ENCODE results near the gene ROR1.

The ROR1 gene

DNA sequence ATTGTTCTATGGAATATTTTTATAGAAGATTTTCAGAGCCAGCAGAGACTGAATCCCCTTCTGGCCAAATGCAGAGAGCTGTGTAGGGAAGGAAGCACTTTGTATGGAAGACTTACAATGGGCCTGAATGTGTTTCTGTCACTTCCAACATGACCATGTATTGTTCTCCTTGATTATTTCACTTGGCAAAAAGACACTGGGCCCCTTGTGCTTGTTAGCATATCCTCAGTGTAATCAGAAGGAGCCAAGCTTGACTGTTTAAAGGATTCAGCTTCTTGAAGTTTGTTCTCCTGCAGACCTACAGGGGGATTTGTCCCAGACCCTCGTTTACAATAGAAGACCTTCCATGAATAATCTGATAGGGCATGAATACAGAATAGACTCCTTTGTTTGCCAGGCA lies 381.5 kb downstream of the ROR1 start:
- ChIA-PET CTCF (interaction anchor here (0.9 kb wide), 1 partner anchor 8 kb away, joined by 3 read pairs; no protein-coding TSS in a partner anchor), POLR2A (no interaction called here)
- H3K4me3 ChIP-seq (ENCODE audit: low read depth, low read length): no peak overlapping the region
- H3K9me3 ChIP-seq (ENCODE audit: control insufficient read depth, insufficient read depth, low read depth, low read length): no peaks in the 10 kb centered on the region
- peaks cover 0 to 5% of the 10 kb centered on the region in 2 experiments; a peak in 1 of 3 replicates for H3K36me3 ChIP-seq (ENCODE audit: control insufficient read depth in 2 of 2, insufficient read depth in 1 of 2, low read length in 2 of 2)
- no peak for TF ChIP-seq ZNF354C (tag by site-specific recombination; IDR thresholded peaks at IDR 0.05; ENCODE audit: borderline replicate concordance, low read depth)
- H3K27ac ChIP-seq (ENCODE audit: extremely low read depth, low read depth, low read length): no peak overlapping the region
- no peaks in the 10 kb centered on the region for H3K4me1 ChIP-seq (ENCODE audit: control insufficient read depth, insufficient read depth, low read length)

DNA sequence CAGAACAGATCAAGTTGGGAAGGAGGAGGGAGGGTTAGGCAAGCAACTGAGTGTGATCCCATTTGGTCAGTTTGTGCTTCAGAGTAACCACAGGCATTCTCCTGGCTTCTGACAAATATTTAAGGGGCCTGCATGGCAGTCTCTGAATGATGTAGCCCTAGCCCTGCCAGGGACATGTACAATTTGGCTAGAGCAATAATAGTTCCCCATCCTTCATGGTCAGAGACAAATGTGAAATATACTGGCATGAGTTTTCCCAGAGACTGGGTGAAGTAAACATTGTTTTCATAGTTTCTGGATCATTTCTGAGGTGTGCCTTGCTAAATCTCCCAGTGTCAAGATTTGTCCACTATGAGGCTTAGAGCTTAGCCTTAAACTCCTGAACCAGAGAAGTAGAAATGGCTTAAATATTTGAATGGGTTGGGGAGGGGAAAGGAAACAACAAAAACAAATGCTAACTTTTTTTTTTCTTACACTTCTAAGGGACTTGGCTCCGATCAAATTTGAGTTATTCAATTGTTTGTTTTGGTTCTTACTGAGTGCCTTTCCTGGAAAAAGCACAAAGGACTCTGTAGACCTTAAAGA lies 387.6 kb downstream of the ROR1 start:
- CTCF ChIA-PET: interaction anchor here (0.7 to 1.3 kb wide), 4 partner anchors 10 to 75 kb away, joined by 3 to 4 read pairs (median 4); no protein-coding TSS in a partner anchor
- Histone ChIP-seq H3K27ac (ENCODE audit: extremely low read depth, low read depth, low read length) (no peak overlapping the region), H3K36me3 (ENCODE audit: control insufficient read depth in 2 of 2, insufficient read depth in 1 of 2, low read length in 2 of 2) (peaks cover 0 to 5% of the 10 kb centered on the region in 2 experiments; a peak in 1 of 3 replicates), H3K4me1 (ENCODE audit: control insufficient read depth, insufficient read depth, low read length) (peaks cover 10% of the 10 kb centered on the region), H3K4me3 (ENCODE audit: low read depth, low read length) (no peak overlapping the region), H3K9me3 (ENCODE audit: control insufficient read depth, insufficient read depth, low read depth, low read length) (no peaks in the 10 kb centered on the region)
- POLR2A ChIA-PET: no interaction called here
- TF ChIP-seq HOXA7 (CRISPR knock-in tag; IDR thresholded peaks at IDR 0.05; ENCODE audit: borderline replicate concordance) (no peak), ZNF354C (tag by site-specific recombination; IDR thresholded peaks at IDR 0.05; ENCODE audit: borderline replicate concordance, low read depth) (no peak), ZNF366 (tag by site-specific recombination; conservative IDR thresholded peaks at IDR 0.05) (no peak), ZNF391 (tag by site-specific recombination; IDR thresholded peaks at IDR 0.05; ENCODE audit: borderline replicate concordance, low read depth) (no peak), ZNF792 (tag by site-specific recombination; IDR thresholded peaks at IDR 0.05) (no peak), ZNF501 (tag by site-specific recombination; IDR thresholded peaks at IDR 0.05) (no peak), ZNF350 (tag by site-specific recombination; IDR thresholded peaks at IDR 0.05) (no peak), ZNF785 (tag by site-specific recombination; IDR thresholded peaks at IDR 0.05) (no peak), GLI2 (tag by site-specific recombination; IDR thresholded peaks at IDR 0.05; ENCODE audit: borderline replicate concordance, low read depth) (no peak), ZNF558 (tag by site-specific recombination; IDR thresholded peaks at IDR 0.05) (no peak), ZBTB17 (tag by site-specific recombination; IDR thresholded peaks at IDR 0.05) (no peak), ZNF776 (tag by site-specific recombination; IDR thresholded peaks at IDR 0.05; ENCODE audit: borderline replicate concordance) (no peak), ZSCAN30 (tag by site-specific recombination; IDR thresholded peaks at IDR 0.05) (no peak)

DNA sequence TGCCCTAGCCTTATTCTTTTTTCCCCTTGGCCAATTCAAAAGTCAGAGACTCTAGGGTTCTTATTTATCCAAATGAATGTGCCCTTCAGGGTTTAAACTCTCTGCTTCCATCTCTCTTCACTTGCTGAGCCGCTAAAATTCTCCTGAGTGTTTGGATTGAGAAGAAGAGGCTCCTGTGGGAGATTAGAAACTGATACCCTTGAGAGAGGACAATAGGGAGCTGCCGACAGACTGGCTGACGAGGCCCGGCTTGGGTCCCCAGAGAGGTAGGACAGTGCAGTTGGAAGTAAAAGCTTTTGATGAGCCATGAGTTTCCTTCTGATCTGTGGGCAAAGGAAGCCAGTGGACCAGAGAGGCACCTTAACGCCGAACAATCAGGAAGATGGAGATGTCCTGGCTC lies 388.3 kb downstream of the ROR1 start:
- Histone ChIP-seq H3K9me3 (ENCODE audit: control insufficient read depth, insufficient read depth, low read depth, low read length) (no peaks in the 10 kb centered on the region), H3K36me3 (ENCODE audit: control insufficient read depth in 2 of 2, insufficient read depth in 1 of 2, low read length in 2 of 2) (peaks cover 0 to 5% of the 10 kb centered on the region in 2 experiments; a peak in 1 of 3 replicates), H3K4me3 (ENCODE audit: low read depth, low read length) (no peak overlapping the region), H3K4me1 (ENCODE audit: control insufficient read depth, insufficient read depth, low read length) (peaks cover 10% of the 10 kb centered on the region), H3K27ac (ENCODE audit: extremely low read depth, low read depth, low read length) (no peak overlapping the region)
- POLR2A ChIA-PET: interaction anchor here (1.1 kb wide), 1 partner anchor 22 kb away, joined by 8 read pairs; no protein-coding TSS in a partner anchor
- CTCF ChIA-PET: interaction anchor here (0.5 to 1.8 kb wide), 2 partner anchors 21 to 75 kb away, joined by 3 to 4 read pairs; no protein-coding TSS in a partner anchor
- TF ChIP-seq ZNF544 (tag by site-specific recombination; IDR thresholded peaks at IDR 0.05): no peak
- peak; percentile 48; the same call in 1 of the 2 replicates for TF ChIP-seq OSR2 (tag by site-specific recombination; IDR thresholded peaks at IDR 0.05)

DNA sequence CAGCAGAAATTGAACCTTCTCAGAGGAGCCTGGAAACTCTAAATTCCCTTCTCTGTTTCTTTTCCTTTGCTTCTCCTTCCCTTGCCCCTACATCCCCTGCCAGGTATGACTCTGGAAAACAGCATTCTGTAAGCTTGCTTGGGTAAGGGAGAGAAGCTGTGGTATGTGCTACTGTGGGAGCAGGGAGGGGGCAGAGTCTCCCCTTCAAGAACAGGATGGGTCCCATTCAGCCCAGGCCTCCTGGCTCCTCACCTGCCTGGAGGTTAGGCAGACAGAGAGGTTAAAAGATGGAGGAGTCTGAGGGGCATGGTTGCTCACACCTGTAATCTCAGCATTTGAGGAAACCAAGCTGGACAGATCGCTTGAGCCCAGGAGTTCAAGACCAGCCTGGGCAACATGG lies 389.0 kb downstream of the ROR1 start:
- H3K4me1 ChIP-seq (ENCODE audit: control insufficient read depth, insufficient read depth, low read length): peaks cover 10% of the 10 kb centered on the region
- peaks cover 0 to 5% of the 10 kb centered on the region in 2 experiments; a peak in 1 of 3 replicates for H3K36me3 ChIP-seq (ENCODE audit: control insufficient read depth in 2 of 2, insufficient read depth in 1 of 2, low read length in 2 of 2)
- no peak overlapping the region for H3K4me3 ChIP-seq (ENCODE audit: low read depth, low read length)
- CTCF ChIA-PET: interaction anchor here (0.5 to 2.8 kb wide), 8 partner anchors 8 to 79 kb away, joined by 3 to 15 read pairs (median 4); no protein-coding TSS in a partner anchor
- no peaks in the 10 kb centered on the region for H3K9me3 ChIP-seq (ENCODE audit: control insufficient read depth, insufficient read depth, low read depth, low read length)
- TF ChIP-seq ZNF560 (tag by site-specific recombination; IDR thresholded peaks at IDR 0.05; ENCODE audit: borderline replicate concordance) (no peak), OSR2 (tag by site-specific recombination; IDR thresholded peaks at IDR 0.05) (no peak), ZNF423 (tag by site-specific recombination; IDR thresholded peaks at IDR 0.05) (no peak), ZNF548 (tag by site-specific recombination; IDR thresholded peaks at IDR 0.05) (no peak)
- TF ChIP-seq, protein P1, sequence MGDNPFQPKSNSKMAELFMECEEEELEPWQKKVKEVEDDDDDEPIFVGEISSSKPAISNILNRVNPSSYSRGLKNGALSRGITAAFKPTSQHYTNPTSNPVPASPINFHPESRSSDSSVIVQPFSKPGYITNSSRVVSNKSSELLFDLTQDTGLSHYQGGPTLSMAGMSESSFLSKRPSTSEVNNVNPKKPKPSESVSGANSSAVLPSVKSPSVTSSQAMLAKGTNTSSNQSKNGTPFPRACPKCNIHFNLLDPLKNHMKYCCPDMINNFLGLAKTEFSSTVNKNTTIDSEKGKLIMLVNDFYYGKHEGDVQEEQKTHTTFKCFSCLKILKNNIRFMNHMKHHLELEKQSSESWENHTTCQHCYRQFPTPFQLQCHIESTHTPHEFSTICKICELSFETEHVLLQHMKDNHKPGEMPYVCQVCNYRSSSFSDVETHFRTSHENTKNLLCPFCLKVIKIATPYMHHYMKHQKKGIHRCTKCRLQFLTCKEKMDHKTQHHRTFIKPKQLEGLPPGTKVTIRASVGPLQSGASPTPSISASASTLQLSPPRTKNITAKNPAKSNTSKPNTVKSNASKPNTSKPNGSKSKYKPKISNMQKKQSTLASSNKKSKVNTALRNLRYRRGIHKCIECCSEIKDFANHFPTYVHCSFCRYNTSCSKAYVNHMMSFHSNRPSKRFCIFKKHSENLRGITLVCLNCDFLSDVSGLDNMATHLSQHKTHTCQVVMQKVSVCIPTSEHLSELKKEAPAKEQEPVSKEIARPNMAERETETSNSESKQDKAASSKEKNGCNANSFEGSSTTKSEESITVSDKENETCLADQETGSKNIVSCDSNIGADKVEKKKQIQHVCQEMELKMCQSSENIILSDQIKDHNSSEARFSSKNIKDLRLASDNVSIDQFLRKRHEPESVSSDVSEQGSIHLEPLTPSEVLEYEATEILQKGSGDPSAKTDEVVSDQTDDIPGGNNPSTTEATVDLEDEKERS (tag by site-specific recombination; IDR thresholded peaks at IDR 0.05): no peak
- H3K27ac ChIP-seq (ENCODE audit: extremely low read depth, low read depth, low read length): no peak overlapping the region
- POLR2A ChIA-PET: interaction anchor here (1.1 kb wide), 1 partner anchor 22 kb away, joined by 8 read pairs; no protein-coding TSS in a partner anchor

Data from HEK293 (cell line).